ENCODE data around the gene MED25.

The MED25 gene

GRCh38 chr19:49859682-49860335 lies 41.7 kb downstream of the MED25 start:
- no peak for DNase-seq

- DNase-seq: no peak
Observed at GRCh38 chr19:49860336-49861102, 42.4 kb downstream of the MED25 start.

GRCh38 chr19:49861107-49861506 lies 43.0 kb downstream of the MED25 start:
- DNase-seq: no peak

GRCh38 chr19:49861541-49862378 lies 43.7 kb downstream of the MED25 start:
- DNase-seq: no peak

DNA sequence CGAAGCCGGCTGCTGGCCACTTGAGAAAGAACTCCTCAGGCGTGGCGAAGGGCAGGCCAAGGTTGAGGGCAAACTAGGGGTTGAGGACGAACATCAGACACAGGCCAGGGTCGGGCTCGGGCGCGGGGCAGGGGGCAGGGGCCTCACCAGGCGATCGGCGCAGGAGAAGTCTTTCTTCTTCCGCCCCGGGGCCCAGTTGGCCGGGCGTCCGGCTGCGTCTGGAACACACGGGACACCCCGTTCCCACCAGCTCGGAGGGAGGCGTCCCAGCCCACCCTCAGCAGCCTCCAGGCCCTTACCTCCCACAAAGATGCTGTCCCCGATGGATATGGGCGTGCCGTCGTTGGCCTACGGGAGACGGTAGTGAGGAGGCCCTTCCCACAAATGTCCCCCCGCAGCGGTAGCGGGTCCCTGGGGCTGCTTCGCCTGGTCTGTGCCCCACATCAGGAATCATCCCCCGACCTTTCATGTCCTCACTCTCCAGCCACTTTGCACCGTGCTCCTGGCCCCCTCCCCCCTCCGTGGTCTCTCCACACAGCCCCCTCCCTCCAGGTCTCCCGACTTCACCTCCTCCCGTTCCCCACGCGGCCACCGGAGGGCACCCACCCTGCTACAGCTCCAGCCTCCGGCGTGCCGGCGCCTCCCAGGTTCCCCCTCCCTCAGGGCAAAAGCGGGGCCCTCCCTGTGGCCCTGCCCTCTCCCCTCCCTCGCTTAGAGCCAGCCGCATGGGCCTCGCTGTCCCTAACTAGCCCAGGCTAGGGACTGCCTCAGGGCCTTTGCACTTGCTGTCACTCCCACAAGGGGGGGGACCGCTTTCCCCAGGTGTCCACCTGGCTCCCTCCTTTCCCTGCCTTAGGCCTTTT lies 44.5 kb downstream of the MED25 start:
- no peak for DNase-seq

DNA sequence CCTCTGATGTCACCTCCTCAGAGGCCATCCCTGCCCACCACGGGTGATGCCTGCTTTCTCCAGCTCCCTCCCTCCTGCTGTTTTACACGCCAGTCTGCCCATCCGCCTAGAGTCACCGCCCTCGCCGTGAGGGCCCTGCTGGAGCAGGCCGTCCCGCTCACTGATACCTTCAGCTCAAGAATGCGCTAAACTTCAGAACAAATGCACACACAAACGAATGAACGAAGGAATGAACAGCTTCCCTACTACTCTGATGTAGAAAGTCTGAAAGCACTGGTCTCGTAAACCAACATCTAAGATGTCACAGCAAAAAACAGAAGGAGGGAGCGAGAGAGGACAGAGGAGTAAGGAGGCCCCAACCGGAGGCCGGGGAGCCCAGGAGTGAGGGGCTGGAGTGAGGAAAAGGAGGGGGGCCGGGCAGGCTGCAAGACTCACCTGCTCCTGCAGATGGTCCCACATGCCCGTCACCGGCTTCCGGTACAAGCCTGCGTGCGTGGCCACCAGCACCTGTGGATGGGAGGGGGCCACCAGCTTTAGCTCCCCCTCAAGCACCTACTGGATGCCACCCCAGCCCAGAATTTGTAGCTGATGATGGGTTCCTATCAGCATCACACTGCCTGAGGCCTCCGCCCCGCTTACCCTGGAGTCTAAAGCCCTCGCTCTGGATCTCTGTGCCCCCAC lies 45.3 kb downstream of the MED25 start:
- no peak for DNase-seq

GRCh38 chr19:49863935-49864320 lies 45.8 kb downstream of the MED25 start:
- no peak for DNase-seq

DNA sequence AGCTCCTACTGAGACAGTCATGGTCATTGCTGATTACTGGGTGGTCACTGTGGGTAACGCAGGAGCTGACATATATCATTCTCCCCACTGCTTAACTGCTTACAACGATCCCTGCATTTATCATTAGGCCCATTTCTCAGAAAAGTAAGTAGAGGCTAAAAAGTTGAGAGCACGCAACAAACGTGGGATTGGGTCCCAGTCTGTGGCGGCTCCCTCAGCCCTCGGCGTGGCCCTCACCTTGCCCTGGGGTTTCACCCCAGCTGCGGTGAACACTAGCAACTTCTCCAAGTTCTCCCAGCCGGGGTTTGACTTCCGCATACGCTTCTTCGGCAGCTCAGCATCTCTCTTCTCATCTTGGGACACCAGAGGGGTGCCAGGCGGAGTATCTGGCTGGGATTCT lies 46.8 kb downstream of the MED25 start:
- no peak for DNase-seq

DNA sequence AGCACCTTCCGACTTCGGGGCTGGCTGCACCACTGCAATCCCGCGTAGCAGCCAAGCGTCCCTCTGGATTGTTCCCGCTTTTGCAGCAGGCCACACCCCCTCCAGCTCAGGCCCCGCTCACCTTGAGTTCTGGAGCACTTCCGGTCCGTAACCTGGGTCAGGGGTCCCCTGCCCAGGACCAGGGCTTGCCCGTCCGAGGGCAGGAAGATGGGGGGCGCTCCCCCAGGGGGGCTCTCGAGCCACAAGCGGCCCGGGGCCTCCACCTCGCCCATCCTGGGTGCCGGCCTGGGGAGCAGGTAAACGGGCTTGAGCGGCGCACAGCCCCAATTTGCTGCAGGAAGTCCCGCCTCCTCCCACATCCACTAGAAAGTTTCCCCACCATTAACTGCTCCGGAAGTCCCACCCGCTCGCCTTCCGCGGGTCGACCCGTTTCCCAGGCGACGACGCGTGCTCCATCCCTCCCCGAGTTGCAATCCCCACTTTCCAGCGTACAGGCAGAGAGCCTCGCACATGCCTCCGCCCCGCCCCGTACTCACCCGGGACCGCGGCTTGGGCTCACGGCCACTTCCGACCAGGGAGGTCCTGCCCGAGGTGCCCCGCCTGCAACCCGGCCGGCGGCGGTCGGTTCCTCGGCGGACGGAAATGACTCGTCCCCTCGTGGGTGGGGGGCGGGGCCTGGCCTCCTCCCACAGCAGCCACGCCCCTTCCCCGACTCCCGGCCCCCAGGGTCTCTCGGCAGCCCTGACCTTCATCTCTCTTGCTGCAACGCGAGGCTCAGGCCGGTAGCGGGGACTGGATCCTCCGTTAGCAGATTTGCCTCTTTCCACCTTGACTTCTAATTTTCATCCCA lies 49.1 kb downstream of the MED25 start, which contains the start of gene PNKP:
TSS of gene PNKP (minus strand) at position 644 of the 850 bp plus-strand sequence. CDS start at position 272, 372 bp downstream.
- peak; percentile 94 to 99 (median 98) for DNase-seq

DNA sequence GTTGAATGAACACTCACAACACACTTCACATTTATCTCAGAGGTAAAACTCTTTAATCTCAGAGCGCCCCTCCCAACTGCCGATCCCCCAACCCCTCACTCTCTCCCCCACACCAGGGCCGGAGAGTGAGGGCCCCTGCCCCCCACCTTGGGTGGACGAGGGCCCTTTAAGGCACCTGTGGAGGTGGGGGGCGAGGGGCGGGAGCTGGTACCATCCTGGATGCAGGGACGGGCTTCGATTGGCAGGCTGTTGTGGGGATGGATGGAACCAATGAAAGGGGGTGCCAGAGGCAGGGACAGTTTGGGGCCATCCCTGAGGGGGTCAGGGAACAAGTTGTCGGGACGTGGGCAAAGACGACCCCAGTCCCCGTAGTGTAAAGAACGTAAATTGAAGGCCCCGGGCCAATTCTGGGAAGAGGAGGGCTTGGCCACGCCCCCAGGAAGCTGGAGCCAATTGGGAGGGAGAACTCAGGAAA lies 51.0 kb downstream of the MED25 start:
- DNase-seq: no peak

DNA sequence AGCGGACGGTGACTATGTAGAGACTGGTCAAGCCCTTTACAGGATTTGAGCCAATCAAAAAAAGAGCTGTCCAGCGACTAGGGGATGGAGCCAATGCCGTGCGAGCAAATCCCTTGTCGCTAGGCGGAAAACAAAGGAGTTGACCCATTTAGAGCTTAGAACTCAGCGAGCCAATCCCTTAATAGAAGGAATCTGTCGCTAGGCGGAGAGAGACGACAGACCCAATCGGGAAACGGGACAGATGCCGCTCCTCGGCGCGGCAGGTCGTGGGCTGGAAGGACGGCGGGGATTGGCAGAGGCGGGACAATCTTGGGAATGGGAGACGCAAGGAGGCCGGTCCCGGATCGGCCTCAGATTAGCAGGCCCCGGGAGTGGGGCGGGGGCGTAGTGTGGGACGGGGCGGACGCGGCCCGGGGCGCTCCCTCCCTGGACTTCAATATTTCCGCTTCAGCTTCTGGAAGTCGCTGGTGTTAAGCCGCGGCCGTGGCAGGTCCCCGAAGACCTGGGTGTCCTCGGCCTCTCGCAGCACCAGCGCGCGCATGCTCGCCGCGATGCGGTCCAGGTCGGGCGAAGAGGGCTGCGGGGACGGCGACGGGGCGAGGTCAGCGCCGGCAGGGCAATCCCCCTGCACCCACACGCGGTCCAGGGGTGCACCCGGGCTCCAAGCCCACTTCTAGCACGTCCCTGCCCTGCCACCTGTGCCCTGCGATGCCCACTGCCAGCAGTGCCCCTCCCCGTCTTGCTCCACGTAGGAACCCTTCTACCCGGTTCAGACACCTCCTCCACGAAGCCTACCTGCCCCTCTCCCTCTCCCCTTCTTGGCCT lies 51.6 kb downstream of the MED25 start:
- DNase-seq: peak; percentile 76 to 100 (median 97)

- DNase-seq: peak in 1 of 14 donors; percentile 53
Observed at GRCh38 chr19:49870309-49870901, 52.3 kb downstream of the MED25 start.

- DNase-seq: no peak
Observed at GRCh38 chr19:49871349-49871985, 53.4 kb downstream of the MED25 start.

GRCh38 chr19:49872245-49873128 lies 54.4 kb downstream of the MED25 start:
- no peak for DNase-seq

GRCh38 chr19:49873129-49873521 lies 55.0 kb downstream of the MED25 start:
- no peak for DNase-seq

DNA sequence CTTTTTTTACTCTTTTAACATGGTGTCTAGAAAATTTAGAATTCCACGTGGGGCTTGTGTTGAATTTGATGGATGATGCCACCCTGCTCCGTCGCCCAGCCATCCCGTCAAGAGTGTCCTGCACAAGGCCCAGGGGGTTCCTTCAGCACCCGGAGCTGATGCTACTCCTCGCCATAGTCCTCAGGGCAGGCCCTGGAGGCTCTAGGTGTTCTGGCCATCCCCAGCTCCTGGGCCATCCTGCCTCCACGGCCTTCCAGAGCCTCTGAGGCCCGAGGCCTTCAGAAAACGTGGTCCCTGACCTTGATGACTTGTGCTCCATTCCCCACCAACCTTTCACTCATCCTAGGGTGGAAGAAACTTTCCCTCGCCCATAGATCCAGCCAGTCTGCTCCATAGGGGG lies 55.7 kb downstream of the MED25 start:
- DNase-seq: no peak

DNA sequence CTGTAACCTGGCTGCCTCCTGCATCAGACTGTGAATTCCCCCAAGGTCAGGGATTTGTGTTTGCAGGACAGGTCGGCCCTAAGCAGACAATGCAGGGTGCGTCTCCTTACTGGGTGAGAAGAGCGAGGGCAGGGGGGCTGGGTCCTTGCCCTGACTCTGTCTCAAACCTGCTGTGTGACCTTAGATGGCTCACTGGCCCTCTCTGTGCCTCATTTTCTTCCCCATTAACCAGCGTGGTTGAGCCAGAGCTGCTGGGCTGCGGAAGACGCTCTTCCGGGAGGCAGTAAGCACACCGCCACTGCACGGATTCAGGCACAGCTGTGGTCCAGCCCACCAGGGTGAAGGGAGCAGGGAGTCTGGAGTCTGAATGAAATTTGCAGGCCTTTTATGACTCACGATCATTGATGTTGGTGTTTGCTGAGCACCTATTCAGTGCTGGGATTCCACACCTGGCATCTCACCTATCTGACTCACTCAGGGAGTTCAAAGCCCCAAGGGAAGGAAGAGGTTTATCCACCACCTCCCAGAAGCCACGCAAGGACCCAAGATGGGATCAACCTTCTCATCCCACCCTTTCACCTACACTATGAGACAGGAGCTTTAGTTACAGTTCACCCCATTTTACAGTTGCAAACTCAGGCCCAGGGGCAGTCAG lies 56.5 kb downstream of the MED25 start:
- no peak for DNase-seq
